Measurements from ENCODE around the gene HLA-DOA. TPM values are rescaled to one million over a fixed set of nuclear protein-coding genes. Genes with fewer than 3 reads are reported as not detected.

HLA-DOA gene
- total and polyA plus RNA-seq, 2 of the 8 experiments (the other 6 are each of a cell fraction or from before 2014, with no cell fraction given) = 23.7 to 89.0 TPM

DNA sequence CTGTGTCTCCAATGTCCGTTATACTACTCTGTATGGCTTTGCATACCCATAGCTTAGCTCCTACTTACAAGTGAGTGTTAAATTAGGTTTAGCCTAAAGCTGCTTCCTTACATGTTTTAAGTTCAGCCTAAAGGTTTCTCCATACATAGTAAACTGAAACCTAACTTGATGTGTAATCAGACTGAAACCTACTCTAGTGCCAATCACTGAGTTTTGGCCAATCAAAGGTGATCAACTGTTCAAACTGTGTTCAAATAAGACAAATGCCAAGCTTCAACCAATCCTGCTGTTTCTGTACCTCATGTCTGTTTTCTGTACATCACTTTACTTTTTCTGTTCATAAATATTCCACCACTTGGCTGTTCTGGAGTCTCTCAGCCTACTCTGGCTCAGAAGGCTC is 20.0 kb downstream of the HLA-DOA start (continued):
- TF ChIP-seq, protein P1, sequence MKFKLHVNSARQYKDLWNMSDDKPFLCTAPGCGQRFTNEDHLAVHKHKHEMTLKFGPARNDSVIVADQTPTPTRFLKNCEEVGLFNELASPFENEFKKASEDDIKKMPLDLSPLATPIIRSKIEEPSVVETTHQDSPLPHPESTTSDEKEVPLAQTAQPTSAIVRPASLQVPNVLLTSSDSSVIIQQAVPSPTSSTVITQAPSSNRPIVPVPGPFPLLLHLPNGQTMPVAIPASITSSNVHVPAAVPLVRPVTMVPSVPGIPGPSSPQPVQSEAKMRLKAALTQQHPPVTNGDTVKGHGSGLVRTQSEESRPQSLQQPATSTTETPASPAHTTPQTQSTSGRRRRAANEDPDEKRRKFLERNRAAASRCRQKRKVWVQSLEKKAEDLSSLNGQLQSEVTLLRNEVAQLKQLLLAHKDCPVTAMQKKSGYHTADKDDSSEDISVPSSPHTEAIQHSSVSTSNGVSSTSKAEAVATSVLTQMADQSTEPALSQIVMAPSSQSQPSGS (IDR thresholded peaks at IDR 0.05; ENCODE audit: low read length) = no peak
- TF ChIP-seq SAP30 (IDR thresholded peaks at IDR 0.05; ENCODE audit: insufficient read depth, insufficient replicate concordance, low read length) (no peak), POLR2A (IDR thresholded peaks at IDR 0.05; ENCODE audit: control extremely low read depth in 1 of 2, low read depth in 2 of 2, low read length in 2 of 2) (no peak), CEBPB (IDR thresholded peaks at IDR 0.05; ENCODE audit: low read depth, low read length) (no peak), RAD21 (IDR thresholded peaks at IDR 0.05 in 1 of 2, conservative IDR thresholded peaks at IDR 0.05 in 1 of 2; ENCODE audit: low read depth in 2 of 2, low read length in 2 of 2) (no peak)
- TF ChIP-seq, protein P2, sequence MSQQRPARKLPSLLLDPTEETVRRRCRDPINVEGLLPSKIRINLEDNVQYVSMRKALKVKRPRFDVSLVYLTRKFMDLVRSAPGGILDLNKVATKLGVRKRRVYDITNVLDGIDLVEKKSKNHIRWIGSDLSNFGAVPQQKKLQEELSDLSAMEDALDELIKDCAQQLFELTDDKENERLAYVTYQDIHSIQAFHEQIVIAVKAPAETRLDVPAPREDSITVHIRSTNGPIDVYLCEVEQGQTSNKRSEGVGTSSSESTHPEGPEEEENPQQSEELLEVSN (IDR thresholded peaks at IDR 0.05) = no peak

Data from H1 (cell line).